NOMO-1 (cell line): ENCODE measurements around the gene NOTCH4.

Experiments used
- DNase-seq, 2 experiments: peaks; one replicate each; lab custom pipeline; 2025; ENCODE audit not compliant: unreplicated experiment in 2 of 2; lab: John Stamatoyannopoulos, UW

Gene NOTCH4

GRCh38 chr6:32167761-32168262 lies 56.1 kb downstream of the NOTCH4 start:
- DNase-seq = no peak

- no peak for DNase-seq
Measured at GRCh38 chr6:32167154-32167760, 56.6 kb downstream of the NOTCH4 start.

- no peak for DNase-seq
Measured at GRCh38 chr6:32166411-32167061, 57.3 kb downstream of the NOTCH4 start.

- no peak for DNase-seq
Measured at GRCh38 chr6:32164295-32164694, 59.6 kb downstream of the NOTCH4 start, which contains the start of gene EGFL8. Gene EGFL8, plus strand, starts transcription at chr6:32164595. Its CDS starts 1,571 bp downstream, at chr6:32166166.

- no peak for DNase-seq
Measured at GRCh38 chr6:32163559-32164258, 60.2 kb downstream of the NOTCH4 start.

- no peak for DNase-seq
Measured at GRCh38 chr6:32158052-32158451, 65.8 kb downstream of the NOTCH4 start.

GRCh38 chr6:32156891-32157290 lies 67.0 kb downstream of the NOTCH4 start:
- no peak for DNase-seq

- DNase-seq = peak; percentile 49 to 60
Measured at GRCh38 chr6:32154514-32155161, 69.2 kb downstream of the NOTCH4 start.

GRCh38 chr6:32153564-32154513 lies 70.0 kb downstream of the NOTCH4 start, which contains the start of gene PPT2:
Gene PPT2, plus strand, starts transcription at chr6:32154141. Its CDS starts 454 bp downstream, at chr6:32154595.
- peak; percentile 64 to 80 for DNase-seq

GRCh38 chr6:32152769-32153563 lies 70.9 kb downstream of the NOTCH4 start:
- no peak for DNase-seq

- DNase-seq = no peak
Measured at GRCh38 chr6:32151863-32152768, 71.8 kb downstream of the NOTCH4 start, which contains the start of gene PRRT1. Gene PRRT1, minus strand, starts transcription at chr6:32151939. Its CDS starts 112 bp downstream, at chr6:32151827.

- no peak for DNase-seq
Measured at GRCh38 chr6:32151181-32151862, 72.5 kb downstream of the NOTCH4 start.

- no peak for DNase-seq
Measured at GRCh38 chr6:32149932-32150870, 73.7 kb downstream of the NOTCH4 start.

- no peak for DNase-seq
Measured at GRCh38 chr6:32149092-32149755, 74.6 kb downstream of the NOTCH4 start.

- DNase-seq = no peak
Measured at GRCh38 chr6:32148289-32149091, 75.4 kb downstream of the NOTCH4 start.
